Caco-2 (cell line): ENCODE data around the gene KLHL29. TPM values are rescaled to one million over a fixed set of nuclear protein-coding genes. Genes with fewer than 3 reads are reported as not detected.

Source experiments
- BruUV-seq: library from RNA; stranded (reverse); fragments of 400-500 nt; replicated peaks from 2 replicates; lab custom pipeline; 2021; lab: Mats Ljungman, UMichigan
- CTCF ChIA-PET: fragments of 300-600 bp; sonication (Branson Sonifier 250); formaldehyde crosslinking; loops from one replicate; lab custom pipeline; 2022; ENCODE audit warnings: antibody characterized with exemption; lab: Charles Lee
- POLR2A ChIA-PET: fragments of 300-600 bp; sonication (Branson Sonifier 250); formaldehyde crosslinking; loops from one replicate; lab custom pipeline; 2022; ENCODE audit warnings: antibody characterized with exemption; lab: Charles Lee
- DNase-seq, 2 experiments: peaks; one replicate each; pipeline versions ENCODE4 v3.0.0 to v3.0.0-alpha.2; 2020 to 2022
- H3K27me3 ChIP-seq: replicated peaks from 2 replicates; pipeline ENCODE4 v1.6.0; 2011; ENCODE audit warnings: low read length; ENCODE audit not compliant: control insufficient read depth, insufficient read depth
- H3K36me3 ChIP-seq: 2 replicates; pipeline ENCODE4 v1.5.1; 2011; ENCODE audit warnings: low read length; ENCODE audit not compliant: control insufficient read depth, insufficient read depth
- H3K4me1 ChIP-seq: fragments of 250-450 bp; sonication (Bioruptor Pico); 2 replicates; pipeline ENCODE4 v1.5.1; 2020; ENCODE audit warnings: mild to moderate bottlenecking
- H3K4me3 ChIP-seq: 2 replicates; pipeline ENCODE4 v1.5.1; 2011; ENCODE audit warnings: low read depth, mild to moderate bottlenecking, control low read depth, low read length
- H3K9me3 ChIP-seq: fragments of 250-450 bp; sonication (Bioruptor Pico); 2 replicates; pipeline ENCODE4 v1.5.1; 2020; ENCODE audit warnings: mild to moderate bottlenecking, moderate library complexity
- H3K27ac Mint-ChIP-seq: one replicate; pipeline ENCODE4 v1.8.0; 2022; ENCODE audit warnings: mixed read lengths; ENCODE audit not compliant: unreplicated experiment
- H3K27me3 Mint-ChIP-seq: one replicate; pipeline ENCODE4 v1.8.0; 2022; ENCODE audit warnings: mixed read lengths; ENCODE audit not compliant: insufficient read depth, unreplicated experiment
- H3K36me3 Mint-ChIP-seq: one replicate; pipeline ENCODE4 v1.8.0; 2022; ENCODE audit warnings: mild to moderate bottlenecking, mixed read lengths; ENCODE audit not compliant: insufficient read depth, unreplicated experiment
- H3K4me1 Mint-ChIP-seq: one replicate; pipeline ENCODE4 v1.8.0; 2022; ENCODE audit warnings: low read depth, mixed read lengths; ENCODE audit not compliant: unreplicated experiment
- H3K4me3 Mint-ChIP-seq: one replicate; pipeline ENCODE4 v1.8.0; 2022; ENCODE audit warnings: mild to moderate bottlenecking, moderate library complexity, mixed read lengths; ENCODE audit not compliant: unreplicated experiment
- H3K9me3 Mint-ChIP-seq: one replicate; pipeline ENCODE4 v1.8.0; 2022; ENCODE audit warnings: mixed read lengths; ENCODE audit not compliant: unreplicated experiment
- CTCF ChIP-seq, 2 experiments: fragments of 200-600 bp in 1 of 2; IDR thresholded peaks; 1 replicate in 1 of 2; 2 replicates in 1 of 2; pipeline versions ENCODE4 v1.5.1 to v1.8.0; 2011 to 2022; ENCODE audit warnings: antibody characterized with exemption in 1 of 2, control low read depth in 1 of 2, inconsistent platforms in 1 of 2, low read depth in 1 of 2, low read length in 1 of 2, mild to moderate bottlenecking in 1 of 2, moderate library complexity in 1 of 2; ENCODE audit not compliant: insufficient read depth in 1 of 2, severe bottlenecking in 1 of 2, unreplicated experiment in 1 of 2
- intact Hi-C: fragments of 100-400 bp; cut with micrococcal nuclease; formaldehyde crosslinking; loops from one replicate; pipeline ENCODE4 v1.10.0; 2022; ENCODE audit not compliant: unreplicated experiment
- total RNA-seq: library from RNA; stranded (reverse); gene quantifications from 2 replicates; pipeline ENCODE4 v1.2.3, GENCODE V29; 2022

The KLHL29 gene
- total RNA-seq, 1 experiment from 2014 or later = 0.61 TPM

GRCh38 chr2:23380562-23381065 lies 4.4 kb upstream of the KLHL29 start:
- intact Hi-C loops = no loop called here

GRCh38 chr2:23381084-23381483 lies 3.9 kb upstream of the KLHL29 start:
- no peak for TF ChIP-seq CTCF (IDR thresholded peaks at IDR 0.05; ENCODE audit: insufficient read depth in 1 of 2, low read depth in 1 of 2, low read length in 1 of 2, severe bottlenecking in 1 of 2, unreplicated experiment in 1 of 2)
- H3K27me3 Mint-ChIP-seq = peaks cover 30% of the 10 kb centered on the region
- H3K4me1 ChIP-seq = peaks cover 7% of the 10 kb centered on the region
- H3K27me3 ChIP-seq = peaks cover 3% of the 10 kb centered on the region
- no peaks in the 10 kb centered on the region for H3K9me3 ChIP-seq
- no peak overlapping the region for H3K4me3 Mint-ChIP-seq
- intact Hi-C loops = no loop called here
- no peak overlapping the region for H3K4me3 ChIP-seq
- H3K36me3 Mint-ChIP-seq = peaks cover 6% of the 10 kb centered on the region
- ChIA-PET CTCF (no interaction called here), POLR2A (no interaction called here)
- no peaks in the 10 kb centered on the region for H3K36me3 ChIP-seq
- DNase-seq = no peak
- H3K27ac Mint-ChIP-seq = peak overlapping the region; percentile 23
- peaks cover 8% of the 10 kb centered on the region for H3K4me1 Mint-ChIP-seq
- no peaks in the 10 kb centered on the region for H3K9me3 Mint-ChIP-seq
- no TSS peak for BruUV-seq

More at GRCh38 chr2:23380562-23381065, 4.4 kb upstream of the KLHL29 start:
- POLR2A ChIA-PET = no interaction called here
- Mint-ChIP-seq H3K9me3 (no peaks in the 10 kb centered on the region), H3K36me3 (peaks cover 6% of the 10 kb centered on the region), H3K27me3 (peaks cover 29% of the 10 kb centered on the region), H3K27ac (peak overlapping the region; percentile 23), H3K4me3 (no peak overlapping the region), H3K4me1 (peaks cover 7% of the 10 kb centered on the region)
- Histone ChIP-seq H3K27me3 (peaks cover 2% of the 10 kb centered on the region), H3K4me1 (peaks cover 2% of the 10 kb centered on the region), H3K9me3 (no peaks in the 10 kb centered on the region), H3K36me3 (no peaks in the 10 kb centered on the region), H3K4me3 (no peak overlapping the region)
- CTCF ChIA-PET = no interaction called here
- TF ChIP-seq CTCF (IDR thresholded peaks at IDR 0.05; ENCODE audit: insufficient read depth in 1 of 2, low read depth in 1 of 2, low read length in 1 of 2, severe bottlenecking in 1 of 2, unreplicated experiment in 1 of 2) = no peak
- BruUV-seq = no TSS peak
- DNase-seq = no peak

GRCh38 chr2:23381485-23381884 lies 3.5 kb upstream of the KLHL29 start:
- no peaks in the 10 kb centered on the region for H3K36me3 ChIP-seq
- TF ChIP-seq CTCF (IDR thresholded peaks at IDR 0.05; ENCODE audit: insufficient read depth in 1 of 2, low read depth in 1 of 2, low read length in 1 of 2, severe bottlenecking in 1 of 2, unreplicated experiment in 1 of 2) = no peak
- no TSS peak for BruUV-seq
- Mint-ChIP-seq H3K27me3 (peaks cover 34% of the 10 kb centered on the region), H3K4me1 (peaks cover 12% of the 10 kb centered on the region), H3K4me3 (no peak overlapping the region), H3K27ac (peak overlapping the region; percentile 23), H3K36me3 (peaks cover 6% of the 10 kb centered on the region), H3K9me3 (no peaks in the 10 kb centered on the region)
- no peak for DNase-seq
- H3K4me3 ChIP-seq = no peak overlapping the region
- intact Hi-C loops = no loop called here
- H3K27me3 ChIP-seq = peaks cover 6% of the 10 kb centered on the region
- CTCF ChIA-PET = no interaction called here
- H3K4me1 ChIP-seq = peaks cover 11% of the 10 kb centered on the region
- no peaks in the 10 kb centered on the region for H3K9me3 ChIP-seq
- POLR2A ChIA-PET = no interaction called here
